Subcutaneous abdominal adipose tissue (tissue), 5 donors: ENCODE measurements around the gene ADCK2.
"Not testable (repeated sequence)": the region's sequence is repeated elsewhere in the genome, so short reads cannot be mapped to it uniquely, and the experiment has no call there.

Source experiments
- H3K27ac ChIP-seq: one replicate; pipeline ENCODE4 v1.7.0; 2013; ENCODE audit warnings: low read depth, mild to moderate bottlenecking, inconsistent platforms, low read length, moderate library complexity
- H3K27me3 ChIP-seq, 5 donors: one replicate each; pipeline ENCODE4 v1.7.0; 2013; ENCODE audit warnings: low read length in 5 of 5, inconsistent platforms in 1 of 5; ENCODE audit not compliant: control insufficient read depth in 5 of 5, insufficient read depth in 4 of 5
- H3K36me3 ChIP-seq, 5 donors: one replicate each; pipeline ENCODE4 v1.7.0; 2013; ENCODE audit warnings: low read length in 5 of 5; ENCODE audit not compliant: control insufficient read depth in 5 of 5, insufficient read depth in 5 of 5
- H3K4me1 ChIP-seq, 5 donors: one replicate each; pipeline ENCODE4 v1.7.0; 2013; ENCODE audit warnings: low read length in 5 of 5, mild to moderate bottlenecking in 3 of 5, moderate library complexity in 1 of 5; ENCODE audit not compliant: control insufficient read depth in 5 of 5, insufficient read depth in 5 of 5
- H3K4me3 ChIP-seq, 5 donors: one replicate each; pipeline ENCODE4 v1.7.0; 2013; ENCODE audit warnings: low read length in 5 of 5, low read depth in 1 of 5
- H3K9ac ChIP-seq, 5 donors: one replicate each; pipeline ENCODE4 v1.7.0; 2013; ENCODE audit warnings: low read length in 5 of 5, mild to moderate bottlenecking in 4 of 5, moderate library complexity in 3 of 5
- H3K9me3 ChIP-seq, 5 donors: one replicate each; pipeline ENCODE4 v1.7.0; 2013; ENCODE audit warnings: low read length in 5 of 5; ENCODE audit not compliant: control insufficient read depth in 5 of 5
- donor health status: healthy.
- donor health status: healthy.
- donor health status: healthy.
- donor health status: healthy.
- donor health status: healthy.

Gene ADCK2

DNA sequence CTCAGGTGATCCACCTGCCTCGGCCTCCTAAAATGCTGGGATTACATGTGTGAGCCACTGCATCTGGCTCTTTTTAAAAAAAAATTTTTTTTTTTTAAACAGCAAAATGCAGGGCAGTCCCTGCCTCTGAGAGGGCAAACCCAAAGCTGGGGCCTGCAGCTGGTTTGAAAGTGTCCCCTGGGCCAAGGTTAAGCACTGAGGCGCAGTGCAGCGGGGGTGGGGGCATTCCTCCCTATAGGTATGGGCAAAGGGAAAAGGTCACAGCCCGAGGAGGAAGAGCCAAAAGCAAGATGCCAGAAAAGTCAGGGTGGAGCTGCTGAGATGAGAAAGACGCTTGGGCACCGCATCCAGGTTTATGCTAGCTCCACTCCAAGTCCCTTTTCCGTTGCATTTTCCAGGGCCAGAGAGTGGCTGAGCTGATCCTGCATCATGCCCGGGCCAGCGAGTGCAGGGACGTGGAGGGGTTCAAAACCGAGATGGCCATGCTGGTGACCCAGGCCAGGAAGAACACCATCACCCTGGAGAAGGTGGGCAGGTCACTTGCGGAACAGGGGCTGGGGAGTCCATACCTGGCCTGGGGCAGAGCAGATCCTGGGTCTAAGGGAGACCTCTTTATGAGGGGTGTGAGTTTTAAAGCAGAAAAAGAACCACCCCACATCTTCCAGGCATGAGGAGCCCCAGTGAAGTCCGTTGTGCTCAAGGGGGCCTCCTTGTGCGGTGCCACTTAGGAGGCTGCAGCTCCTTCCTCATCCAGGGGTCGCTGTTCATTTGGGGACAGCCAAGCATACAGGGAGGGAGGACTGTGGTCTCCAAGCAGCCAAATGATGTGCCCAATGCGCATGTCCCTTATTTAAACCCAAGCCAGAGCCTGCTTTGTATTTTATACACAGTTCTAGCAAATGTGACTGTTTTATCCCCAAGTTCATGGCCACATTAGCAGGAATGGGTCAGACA is 16.7 kb downstream of the ADCK2 start:
- H3K9ac ChIP-seq, result no peak overlapping the region
- no peak overlapping the region for H3K4me3 ChIP-seq
- no peaks in the 10 kb centered on the region for H3K4me1 ChIP-seq
- H3K9me3 ChIP-seq, result no peaks in the 10 kb centered on the region
- no peaks in the 10 kb centered on the region for H3K27me3 ChIP-seq
- H3K27ac ChIP-seq, result no peak overlapping the region
- H3K36me3 ChIP-seq, result peaks cover 4 to 59% (median 44%) of the 10 kb centered on the region in 5 donors

DNA sequence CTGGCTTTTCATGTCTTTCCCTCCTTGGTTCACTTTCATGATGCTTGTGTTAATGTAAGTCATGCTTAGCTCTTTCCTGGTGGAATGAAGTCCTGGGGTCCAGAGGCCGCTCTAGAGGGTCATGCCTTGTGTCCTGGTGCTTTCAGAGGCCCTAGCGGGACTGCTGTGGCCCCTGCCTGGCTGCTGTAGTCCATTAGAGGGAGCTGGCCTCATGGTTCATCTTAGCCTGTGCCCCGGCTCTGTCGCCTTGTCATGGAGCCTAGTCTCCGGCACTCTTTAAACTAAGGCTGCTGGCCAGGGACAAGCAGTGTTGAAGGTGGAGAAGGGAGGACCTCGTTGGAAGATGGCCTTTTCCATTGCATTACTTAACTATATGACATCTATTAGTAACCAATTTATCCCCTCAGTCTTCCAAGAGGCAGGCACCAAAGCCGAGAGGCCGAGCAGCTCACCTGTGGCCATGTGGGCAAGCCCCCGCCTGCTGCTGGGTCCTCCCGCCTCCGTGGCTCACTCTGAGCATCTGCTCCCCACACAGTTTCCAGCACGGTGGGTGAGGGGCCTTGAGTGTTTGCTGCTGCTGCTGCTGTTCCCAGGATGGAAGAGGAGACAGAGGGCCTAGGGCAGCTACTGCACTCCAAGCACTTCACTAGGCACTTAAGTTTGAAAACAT is 18.8 kb downstream of the ADCK2 start:
- H3K9me3 ChIP-seq, result no peaks in the 10 kb centered on the region
- no peaks in the 10 kb centered on the region for H3K27me3 ChIP-seq
- H3K36me3 ChIP-seq, result peaks cover 4 to 56% (median 35%) of the 10 kb centered on the region in 5 donors
- no peak overlapping the region for H3K9ac ChIP-seq
- H3K4me3 ChIP-seq, result no peak overlapping the region
- H3K27ac ChIP-seq, result no peak overlapping the region
- H3K4me1 ChIP-seq, result peaks cover 0 to 8% (median 7%) of the 10 kb centered on the region in 5 donors

DNA sequence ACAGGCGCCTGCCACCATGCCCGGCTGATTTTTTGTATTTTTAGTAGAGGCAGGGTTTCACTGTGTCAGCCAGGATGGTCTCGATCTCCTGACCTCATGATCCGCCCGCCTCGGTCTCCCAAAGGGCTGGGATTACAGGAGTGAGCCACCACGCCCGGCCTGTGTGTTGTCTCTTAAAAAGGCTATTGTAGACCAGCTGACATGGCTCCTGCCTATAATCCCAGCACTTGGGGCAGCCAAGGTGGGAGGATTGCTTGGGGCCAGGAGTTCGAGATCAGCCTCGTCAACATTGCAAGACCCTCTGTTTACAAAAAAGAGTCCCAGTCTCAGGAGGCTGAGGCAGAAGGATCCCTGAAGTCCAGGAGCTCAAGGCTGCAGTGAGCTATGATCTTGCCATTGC is 21.1 kb downstream of the ADCK2 start:
- not testable (repeated sequence) for H3K9ac ChIP-seq, H3K4me3 ChIP-seq, H3K9me3 ChIP-seq, H3K27me3 ChIP-seq, H3K27ac ChIP-seq
- peaks cover 4 to 35% (median 23%) of the 10 kb centered on the region in 5 donors for H3K36me3 ChIP-seq
- H3K4me1 ChIP-seq, result peaks cover 6 to 25% (median 21%) of the 10 kb centered on the region in 5 donors

DNA sequence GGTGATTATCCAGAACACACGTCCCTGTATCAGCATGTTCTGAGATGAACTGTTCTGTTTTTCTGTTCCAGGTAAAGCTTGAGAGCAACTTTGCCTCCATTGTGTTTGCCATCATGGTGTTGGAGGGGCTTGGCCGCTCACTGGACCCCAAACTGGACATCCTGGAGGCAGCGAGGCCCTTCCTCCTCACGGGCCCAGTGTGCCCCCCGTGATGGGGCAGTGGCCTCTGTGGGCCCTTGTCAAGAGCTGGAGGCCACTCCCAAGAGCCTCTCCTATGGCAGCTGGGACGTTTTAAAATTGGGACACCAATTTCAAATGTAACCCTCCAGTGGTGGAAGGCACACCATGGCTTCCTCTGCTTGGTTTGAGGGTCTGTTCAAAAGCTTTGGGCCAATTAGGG is 21.8 kb downstream of the ADCK2 start:
- Histone ChIP-seq H3K36me3 (peaks cover 4 to 29% (median 19%) of the 10 kb centered on the region in 5 donors), H3K9ac (no peak overlapping the region), H3K4me3 (no peak overlapping the region), H3K9me3 (no peaks in the 10 kb centered on the region), H3K27me3 (no peaks in the 10 kb centered on the region), H3K4me1 (peaks cover 6 to 25% (median 21%) of the 10 kb centered on the region in 5 donors), H3K27ac (no peak overlapping the region)

DNA sequence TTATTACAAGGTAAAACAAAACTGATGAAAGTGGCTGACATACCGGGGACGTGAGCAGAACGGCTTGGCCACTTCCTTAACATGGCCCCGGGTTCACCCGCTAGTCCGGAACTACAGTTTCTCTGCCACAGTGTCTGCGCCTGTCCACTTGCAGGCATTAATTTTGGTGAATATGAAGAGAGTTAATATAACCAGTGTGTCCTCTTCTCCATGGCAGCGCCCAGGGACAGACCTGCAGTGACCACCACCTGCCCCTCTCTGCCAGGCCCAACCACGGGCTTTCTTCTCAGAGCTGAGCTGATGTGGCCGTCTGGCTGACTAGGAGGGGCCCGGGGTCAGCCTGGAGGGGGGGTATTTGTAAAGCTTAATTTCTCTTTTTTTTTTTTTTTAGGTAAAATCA is 22.6 kb downstream of the ADCK2 start:
- H3K27me3 ChIP-seq, result no peaks in the 10 kb centered on the region
- H3K27ac ChIP-seq, result no peak overlapping the region
- H3K4me3 ChIP-seq, result no peak overlapping the region
- peaks cover 4 to 25% (median 14%) of the 10 kb centered on the region in 5 donors for H3K36me3 ChIP-seq
- H3K4me1 ChIP-seq, result peaks cover 6 to 25% (median 21%) of the 10 kb centered on the region in 5 donors
- no peak overlapping the region for H3K9ac ChIP-seq
- no peaks in the 10 kb centered on the region for H3K9me3 ChIP-seq

DNA sequence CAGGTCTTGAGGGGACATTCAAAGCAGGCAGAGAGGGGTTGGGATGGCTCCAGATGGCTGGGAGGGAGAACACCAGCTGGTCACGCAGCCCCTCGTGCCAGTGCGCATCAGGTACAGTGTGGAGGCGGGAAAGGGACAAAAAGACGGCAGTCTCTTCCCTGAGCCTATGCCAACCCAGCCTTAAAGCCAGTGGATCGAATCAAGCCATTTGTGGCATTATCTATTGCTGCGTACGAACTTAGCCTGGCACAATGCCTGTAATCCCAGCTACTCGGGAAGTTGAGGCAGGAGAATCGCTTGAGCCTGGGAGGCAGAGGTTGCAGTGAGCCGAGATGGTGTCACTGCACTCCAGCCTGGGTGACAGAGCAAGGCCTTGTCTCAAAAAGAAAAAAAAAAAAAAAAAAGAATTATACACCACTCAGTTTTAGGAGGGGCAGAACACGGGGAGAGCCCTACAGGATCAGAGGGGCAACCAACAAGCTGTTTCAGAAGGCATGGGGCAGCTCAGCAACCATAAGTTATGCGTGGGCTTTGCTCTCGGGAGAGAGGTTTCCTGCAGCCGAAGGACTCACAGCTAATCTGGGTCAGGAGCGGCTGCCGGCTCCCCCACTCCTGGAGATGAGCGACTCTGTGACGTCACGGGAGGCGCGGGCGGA is 23.4 kb downstream of the ADCK2 start:
- peaks cover 4 to 20% (median 13%) of the 10 kb centered on the region in 5 donors for H3K36me3 ChIP-seq
- no peaks in the 10 kb centered on the region for H3K9me3 ChIP-seq
- peak overlapping the region; percentile 95 for H3K27ac ChIP-seq

DNA sequence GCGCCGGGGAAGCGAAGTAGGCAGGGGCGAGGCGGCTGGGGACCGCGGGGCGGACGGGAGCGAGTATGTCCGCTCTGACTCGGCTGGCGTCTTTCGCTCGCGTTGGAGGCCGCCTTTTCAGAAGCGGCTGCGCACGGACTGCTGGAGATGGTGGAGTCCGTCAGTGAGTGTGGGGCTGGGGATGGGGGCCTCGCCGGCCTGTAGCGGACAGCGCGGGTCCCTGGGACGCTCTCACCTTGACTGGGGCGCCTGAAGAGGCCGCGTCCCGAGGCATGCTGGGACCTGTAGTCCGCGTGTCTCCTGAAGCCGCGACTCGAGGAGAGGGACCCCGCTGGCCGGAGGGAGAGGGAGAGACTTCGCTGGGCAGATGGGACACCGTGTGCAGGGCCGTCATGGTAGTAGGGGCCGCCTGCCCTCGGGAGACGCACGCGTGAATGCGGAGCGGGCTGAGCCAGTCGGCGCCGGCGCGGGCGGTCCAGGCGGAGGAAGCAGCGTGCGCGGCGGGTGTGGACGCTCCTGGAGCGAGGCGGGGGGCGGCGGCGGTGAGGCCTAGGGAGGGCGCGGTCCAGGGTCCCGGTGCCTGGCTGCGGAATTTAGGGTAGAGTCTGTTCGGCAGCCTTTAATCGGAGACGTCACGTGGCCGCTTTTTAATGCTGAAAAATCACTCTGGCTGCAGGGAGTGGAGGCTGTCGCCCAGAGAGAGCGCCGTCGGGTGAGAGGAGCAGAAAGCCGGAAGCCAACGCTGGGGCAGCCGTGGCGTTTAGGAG is 24.1 kb downstream of the ADCK2 start, which contains the start of gene NDUFB2:
Gene NDUFB2, plus strand, starts transcription at position 29 of the 767 bp plus-strand sequence. Its CDS starts 37 bp downstream, at position 66.
- H3K4me1 ChIP-seq, result peaks cover 6 to 25% (median 21%) of the 10 kb centered on the region in 5 donors
- peak within 1 kb of the TSS; percentile 95 for H3K27ac ChIP-seq
- H3K9me3 ChIP-seq, result no peaks in the 10 kb centered on the region
- H3K36me3 ChIP-seq, result peaks cover 4 to 13% (median 6%) of the 10 kb centered on the region in 5 donors
- H3K4me3 ChIP-seq, result peak within 1 kb of the TSS; percentile 80 to 93 (median 93)
- no peaks in the 10 kb centered on the region for H3K27me3 ChIP-seq
- peak within 1 kb of the TSS in 4 of 5 donors; percentile 84 to 89 (median 86) for H3K9ac ChIP-seq

More for the DNA sequence above, 23.4 kb downstream of the ADCK2 start:
- H3K27me3 ChIP-seq, result no peaks in the 10 kb centered on the region
- peaks cover 6 to 25% (median 21%) of the 10 kb centered on the region in 5 donors for H3K4me1 ChIP-seq
- H3K9ac ChIP-seq, result peak overlapping the region in 4 of 5 donors; percentile 84 to 89 (median 86)
- peak overlapping the region; percentile 62 to 93 (median 93) for H3K4me3 ChIP-seq

DNA sequence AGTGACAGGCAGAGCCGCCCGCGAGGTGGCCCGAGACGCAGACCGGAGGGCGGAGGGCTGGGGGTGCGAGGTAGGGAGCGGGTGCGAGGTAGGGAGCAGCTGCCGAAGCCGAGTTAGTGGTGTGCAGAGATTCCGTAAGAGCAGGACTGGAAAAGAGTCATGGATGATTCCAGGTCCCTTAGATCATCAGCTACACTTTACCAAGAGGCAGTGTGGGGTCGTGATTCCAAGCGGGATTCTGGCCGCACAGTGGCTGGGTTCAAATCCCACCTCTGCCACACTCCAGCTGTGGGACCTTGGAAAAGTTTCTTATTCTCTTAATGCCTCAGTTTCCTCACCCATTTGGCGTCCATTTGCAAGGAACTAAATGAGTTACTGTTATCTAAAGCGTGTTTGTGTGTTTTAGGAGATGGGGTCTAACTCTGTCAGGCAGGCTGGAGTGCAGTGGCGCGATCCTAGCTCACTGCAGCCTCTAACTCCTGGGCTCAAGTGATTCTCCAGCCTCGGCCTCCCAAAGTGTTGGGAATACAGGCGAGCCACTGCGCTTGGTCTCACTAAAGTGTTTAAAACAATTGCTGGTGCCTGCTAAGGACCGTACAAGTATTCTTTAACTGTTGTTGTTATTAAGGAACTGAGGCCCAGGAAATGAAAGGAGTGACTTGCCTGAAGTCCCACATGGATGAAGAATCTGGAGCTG is 24.9 kb downstream of the ADCK2 start:
- no peaks in the 10 kb centered on the region for H3K27me3 ChIP-seq
- H3K9me3 ChIP-seq, result no peaks in the 10 kb centered on the region
- peaks cover 0 to 8% (median 3%) of the 10 kb centered on the region in 5 donors for H3K36me3 ChIP-seq
- H3K9ac ChIP-seq, result peak overlapping the region in 3 of 5 donors; percentile 84 to 89 (median 87)
- peaks cover 6 to 25% (median 21%) of the 10 kb centered on the region in 5 donors for H3K4me1 ChIP-seq
- peak overlapping the region; percentile 95 for H3K27ac ChIP-seq
- H3K4me3 ChIP-seq, result peak overlapping the region; percentile 80 to 93 (median 93)

DNA sequence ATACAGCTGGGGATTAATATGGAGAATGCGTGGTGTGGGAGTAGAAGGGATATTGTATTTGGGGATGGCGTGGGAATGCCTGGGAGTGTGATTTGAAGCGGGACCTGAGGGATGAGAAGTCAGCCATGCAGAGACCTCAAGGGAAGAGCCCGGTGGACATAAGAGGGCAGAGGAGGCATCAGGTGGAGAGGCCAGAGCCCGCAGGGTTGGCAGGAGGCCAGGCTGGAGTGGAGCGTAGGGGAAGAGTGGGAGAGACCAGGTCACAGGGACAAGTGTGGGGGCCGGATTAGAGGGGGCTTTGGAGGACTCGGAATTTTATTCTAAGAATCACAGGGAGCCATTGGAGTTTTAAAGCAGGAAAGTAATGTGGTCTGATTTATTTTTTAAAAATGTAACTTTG is 25.7 kb downstream of the ADCK2 start:
- H3K9me3 ChIP-seq, result no peaks in the 10 kb centered on the region
- H3K4me1 ChIP-seq, result peaks cover 6 to 25% (median 21%) of the 10 kb centered on the region in 5 donors
- no peak overlapping the region for H3K9ac ChIP-seq
- H3K4me3 ChIP-seq, result no peak overlapping the region
- no peaks in the 10 kb centered on the region for H3K27me3 ChIP-seq
- H3K27ac ChIP-seq, result no peak overlapping the region
- H3K36me3 ChIP-seq, result peaks cover 0 to 14% (median 0%) of the 10 kb centered on the region in 5 donors
